Neural crest cell (in vitro differentiated cells): Measurements from ENCODE around the gene DPP3. TPM values are rescaled to one million over a fixed set of nuclear protein-coding genes. Genes with fewer than 3 reads are reported as not detected.

Experiments used
- DNase-seq: peaks from one replicate; pipeline ENCODE4 v3.0.0; 2021; ENCODE audit warnings: low read depth, mixed read lengths, low spot score
- H3K27ac Mint-ChIP-seq: one replicate; pipeline ENCODE4 v1.8.0; 2021; ENCODE audit warnings: mild to moderate bottlenecking, mixed read lengths; ENCODE audit not compliant: unreplicated experiment
- H3K27me3 Mint-ChIP-seq: 2 replicates; pipeline ENCODE4 v1.8.0; 2021; ENCODE audit warnings: low read depth, mild to moderate bottlenecking, mixed read lengths
- H3K36me3 Mint-ChIP-seq: 2 replicates; pipeline ENCODE4 v1.8.0; 2021; ENCODE audit warnings: low read depth, mild to moderate bottlenecking, mixed read lengths
- H3K4me1 Mint-ChIP-seq: 2 replicates; pipeline ENCODE4 v1.8.0; 2021; ENCODE audit warnings: mixed read lengths
- H3K4me3 Mint-ChIP-seq: one replicate; pipeline ENCODE4 v1.8.0; 2021; ENCODE audit warnings: mild to moderate bottlenecking, mixed read lengths
- H3K9me3 Mint-ChIP-seq: 2 replicates; pipeline ENCODE4 v1.8.0; 2021; ENCODE audit warnings: mixed read lengths
- CTCF ChIP-seq: fragments of 200-600 bp; sonication (generic); conservative IDR thresholded peaks from 2 replicates; pipeline ENCODE4 v1.5.0; 2021; ENCODE audit warnings: antibody characterized with exemption, mild to moderate bottlenecking
- total RNA-seq: library from RNA; stranded (reverse); gene quantifications from 2 replicates; pipeline ENCODE4 v1.2.1, GENCODE V29; 2021

DPP3 gene
- total RNA-seq, 1 donor from 2014 or later, result 68.9 TPM

DNA sequence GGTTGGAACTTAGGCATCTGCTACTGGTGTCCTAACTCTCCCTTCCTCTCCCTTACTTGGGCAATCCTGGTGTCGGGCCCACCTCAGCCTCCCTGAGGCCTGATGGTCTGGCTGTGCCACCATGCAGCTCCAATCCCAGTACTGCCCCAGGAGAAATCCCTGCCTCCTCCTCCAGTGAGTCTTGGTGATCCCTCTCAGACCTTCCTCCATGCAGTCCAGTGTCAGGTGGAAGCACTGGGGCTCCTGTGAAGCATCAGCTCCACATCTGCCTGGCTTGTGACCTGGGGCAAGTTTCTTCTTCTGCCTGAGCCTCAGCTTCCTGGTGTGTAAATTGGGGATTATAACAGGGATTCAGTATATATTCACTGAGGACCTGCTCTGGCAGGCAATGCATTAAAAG lies 15.3 kb upstream of the DPP3 start:
- Mint-ChIP-seq H3K27ac (no peak overlapping the region), H3K27me3 (peaks cover 11% of the 10 kb centered on the region), H3K36me3 (no peaks in the 10 kb centered on the region), H3K4me3 (peak overlapping the region; percentile 49), H3K4me1 (peaks cover 34% of the 10 kb centered on the region), H3K9me3 (peaks cover 8% of the 10 kb centered on the region)
- no peak for TF ChIP-seq CTCF
- no peak for DNase-seq

- Mint-ChIP-seq H3K4me1 (peaks cover 38% of the 10 kb centered on the region), H3K27me3 (peaks cover 11% of the 10 kb centered on the region), H3K27ac (no peak overlapping the region), H3K9me3 (peaks cover 8% of the 10 kb centered on the region), H3K36me3 (peaks cover 3% of the 10 kb centered on the region), H3K4me3 (peak overlapping the region; percentile 91)
- no peak for DNase-seq
- TF ChIP-seq CTCF, result no peak
These were observed 14.6 kb upstream of the DPP3 start for GRCh38 chr11:66465373-66466224.

DNA sequence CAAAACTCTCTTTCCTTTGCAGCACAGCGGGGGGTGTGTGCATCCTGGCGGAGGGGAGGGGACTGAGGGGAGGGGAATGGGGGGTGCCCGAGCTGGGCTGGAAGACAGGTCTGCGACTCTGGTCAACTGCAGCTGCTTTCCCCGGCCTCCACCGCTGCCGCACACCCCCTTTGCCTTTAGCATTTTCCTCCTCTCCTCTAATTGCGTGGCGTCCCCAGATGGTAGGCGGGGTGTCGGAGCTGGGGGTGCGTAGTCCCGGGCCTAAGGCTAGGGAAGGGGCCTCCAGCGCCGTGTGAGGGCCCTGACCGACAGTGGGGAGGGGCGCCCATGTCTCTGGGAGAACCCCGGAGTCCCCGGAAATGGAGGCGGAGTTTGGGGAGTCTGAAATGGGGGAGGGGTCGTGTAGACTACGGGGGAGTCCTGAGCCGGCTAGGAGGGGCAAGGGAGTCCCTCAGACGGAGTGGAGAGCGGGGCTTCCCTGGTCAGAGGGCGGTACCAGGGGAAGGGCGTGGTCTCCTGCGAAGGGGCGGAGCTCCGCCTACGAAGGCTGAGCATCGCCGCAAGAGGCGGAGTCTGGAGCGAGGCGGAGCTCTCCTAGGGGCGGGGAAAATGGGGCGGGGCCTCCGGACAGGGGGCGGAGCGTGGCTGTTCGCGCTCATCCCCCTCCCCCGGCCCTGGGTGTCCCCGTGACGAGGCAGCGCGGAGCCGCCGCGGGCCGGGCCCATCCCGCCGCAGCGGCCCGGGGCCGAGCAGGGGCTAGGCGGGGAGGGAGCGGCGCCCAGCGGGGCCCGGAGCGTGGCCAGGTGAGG lies 13.8 kb upstream of the DPP3 start, which contains the start of gene PELI3:
PELI3 (plus strand) TSS at position 681 of the 809 bp plus-strand sequence. CDS start 1,224 bp downstream, outside the sequence.
- Mint-ChIP-seq H3K36me3 (peaks cover 3% of the 10 kb centered on the region), H3K27ac (peak within 1 kb of the TSS; percentile 71), H3K27me3 (peaks cover 11% of the 10 kb centered on the region), H3K4me1 (peaks cover 41% of the 10 kb centered on the region), H3K4me3 (peak within 1 kb of the TSS; percentile 93), H3K9me3 (peaks cover 6% of the 10 kb centered on the region)
- TF ChIP-seq CTCF, result no peak
- peak; percentile 92 for DNase-seq

GRCh38 chr11:66467034-66467659 lies 13.1 kb upstream of the DPP3 start:
- TF ChIP-seq CTCF, result peak; percentile 46
- H3K36me3 Mint-ChIP-seq, result peaks cover 3% of the 10 kb centered on the region
- H3K4me3 Mint-ChIP-seq, result peak overlapping the region; percentile 93
- H3K27ac Mint-ChIP-seq, result peak overlapping the region; percentile 71
- H3K27me3 Mint-ChIP-seq, result peaks cover 9% of the 10 kb centered on the region
- H3K9me3 Mint-ChIP-seq, result peaks cover 4% of the 10 kb centered on the region
- DNase-seq, result no peak
- peaks cover 37% of the 10 kb centered on the region for H3K4me1 Mint-ChIP-seq

DNA sequence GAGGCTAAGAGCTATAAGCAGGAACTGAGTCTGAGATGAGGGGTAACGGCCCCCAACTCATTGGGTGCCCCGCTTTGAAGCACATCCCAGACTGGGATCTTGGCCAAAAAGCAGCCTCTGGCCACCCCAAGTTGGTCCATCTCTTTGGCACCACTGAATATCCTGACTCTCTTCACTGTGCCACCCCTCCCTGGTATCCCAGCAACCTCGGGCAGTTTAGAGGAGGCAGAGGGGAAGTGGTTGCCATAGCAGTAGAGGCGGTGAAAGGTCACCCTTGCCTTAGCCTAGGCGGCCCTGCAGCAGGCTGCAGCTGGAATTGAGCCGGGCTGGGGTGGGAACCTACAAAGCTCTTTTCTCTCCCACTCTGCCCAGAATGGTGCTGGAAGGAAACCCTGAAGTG lies 12.5 kb upstream of the DPP3 start:
- Mint-ChIP-seq H3K9me3 (peaks cover 1% of the 10 kb centered on the region), H3K4me1 (peaks cover 37% of the 10 kb centered on the region)

More for the DNA sequence above, 12.5 kb upstream of the DPP3 start:
- Mint-ChIP-seq H3K27me3 (peaks cover 9% of the 10 kb centered on the region), H3K36me3 (peaks cover 3% of the 10 kb centered on the region), H3K27ac (no peak overlapping the region), H3K4me3 (peak overlapping the region; percentile 93)
- DNase-seq, result peak; percentile 58
- no peak for TF ChIP-seq CTCF
